CD14-positive monocyte (primary cell): Measurements from ENCODE around the gene HERC2. TPM values are rescaled to one million over a fixed set of nuclear protein-coding genes. Genes with fewer than 3 reads are reported as not detected.
"Not testable (repeated sequence)": the region's sequence is repeated elsewhere in the genome, so short reads cannot be mapped to it uniquely, and the experiment has no call there.

Source experiments
- DNase-seq, 3 donors: peaks; one replicate each; pipeline ENCODE4 v3.0.0-alpha.2; 2011 to 2022
- H2AFZ ChIP-seq: 2 replicates; pipeline ENCODE4 v1.6.0; 2012; ENCODE audit warnings: mild to moderate bottlenecking, low read depth, low read length, inconsistent platforms; ENCODE audit not compliant: insufficient read depth, poor library complexity, severe bottlenecking
- H3K27ac ChIP-seq, 2 donors: 1 replicate in 1 of 2; 2 replicates in 1 of 2; pipeline ENCODE4 v1.5.1; 2012 to 2013; ENCODE audit warnings: low read length in 2 of 2, control low read depth in 1 of 2, inconsistent platforms in 1 of 2, low read depth in 1 of 2, mild to moderate bottlenecking in 1 of 2
- H3K27me3 ChIP-seq, 2 donors: one replicate each; pipeline versions ENCODE4 v1.6.0 to v1.6.1; 2011 to 2013; ENCODE audit warnings: low read length in 2 of 2; ENCODE audit not compliant: control insufficient read depth in 2 of 2, insufficient read depth in 2 of 2
- H3K36me3 ChIP-seq, 2 donors: replicated peaks in 1 of 2; 1 replicate in 1 of 2; 2 replicates in 1 of 2; pipeline versions ENCODE4 v1.5.1 to v1.6.1; 2012 to 2013; ENCODE audit warnings: low read length in 2 of 2, control low read depth in 1 of 2, inconsistent platforms in 1 of 2, mild to moderate bottlenecking in 1 of 2; ENCODE audit not compliant: insufficient read depth in 2 of 2, control insufficient read depth in 1 of 2
- H3K4me1 ChIP-seq, 2 donors: 1 replicate in 1 of 2; 2 replicates in 1 of 2; pipeline versions ENCODE4 v1.5.1 to v1.6.1; 2012 to 2013; ENCODE audit warnings: low read length in 2 of 2, control low read depth in 1 of 2, inconsistent platforms in 1 of 2, mild to moderate bottlenecking in 1 of 2, moderate library complexity in 1 of 2; ENCODE audit not compliant: insufficient read depth in 2 of 2, control insufficient read depth in 1 of 2
- H3K4me2 ChIP-seq: replicated peaks from 2 replicates; pipeline ENCODE3; 2012; ENCODE audit warnings: low read length, moderate library complexity, mild to moderate bottlenecking; ENCODE audit not compliant: poor library complexity, severe bottlenecking; ENCODE audit errors: extremely low read depth
- H3K4me3 ChIP-seq, 3 experiments: fragments of 200-600 bp in 1 of 3; sonication (generic) in 1 of 3; replicated peaks in 1 of 3; 1 replicate in 2 of 3; 2 replicates in 1 of 3; pipeline ENCODE4 v1.5.1; 2011 to 2013; ENCODE audit warnings: low read length in 3 of 3, mild to moderate bottlenecking in 3 of 3, control low read depth in 2 of 3, low read depth in 2 of 3, inconsistent platforms in 1 of 3, moderate library complexity in 1 of 3
- H3K79me2 ChIP-seq: 2 replicates; pipeline ENCODE4 v1.6.0; 2012; ENCODE audit warnings: mild to moderate bottlenecking, control low read depth, inconsistent platforms, low read length, moderate library complexity; ENCODE audit not compliant: insufficient read depth
- H3K9ac ChIP-seq: 2 replicates; pipeline ENCODE4 v1.6.0; 2017; ENCODE audit warnings: low read length, mild to moderate bottlenecking; ENCODE audit not compliant: insufficient read depth, poor library complexity, severe bottlenecking
- H3K9me3 ChIP-seq, 2 donors: replicated peaks in 1 of 2; 1 replicate in 1 of 2; 2 replicates in 1 of 2; pipeline versions ENCODE4 v1.5.1 to v1.6.1; 2012 to 2013; ENCODE audit warnings: low read length in 2 of 2, control low read depth in 1 of 2; ENCODE audit not compliant: control insufficient read depth in 1 of 2, insufficient read depth in 1 of 2
- H4K20me1 ChIP-seq: 2 replicates; pipeline ENCODE4 v1.6.0; 2012; ENCODE audit warnings: mild to moderate bottlenecking, low read length, control low read depth, moderate library complexity; ENCODE audit not compliant: insufficient read depth
- H3K27ac Mint-ChIP-seq, 7 donors: one replicate each; pipeline ENCODE4 v1.8.0; 2020; ENCODE audit warnings: mild to moderate bottlenecking in 7 of 7, mixed read lengths in 7 of 7, moderate library complexity in 6 of 7, inconsistent platforms in 2 of 7
- H3K27me3 Mint-ChIP-seq, 3 donors: one replicate each; pipeline ENCODE4 v1.8.0; 2021 to 2022; ENCODE audit warnings: low read depth in 3 of 3, mild to moderate bottlenecking in 3 of 3, mixed read lengths in 3 of 3, moderate library complexity in 3 of 3, inconsistent platforms in 1 of 3
- H3K36me3 Mint-ChIP-seq, 2 donors: one replicate each; pipeline ENCODE4 v1.8.0; 2020; ENCODE audit warnings: mixed read lengths in 2 of 2, inconsistent platforms in 1 of 2, mild to moderate bottlenecking in 1 of 2
- H3K4me1 Mint-ChIP-seq: one replicate; pipeline ENCODE4 v1.8.0; 2020; ENCODE audit warnings: mild to moderate bottlenecking, mixed read lengths
- H3K4me3 Mint-ChIP-seq, 2 donors: one replicate each; pipeline ENCODE4 v1.8.0; 2020; ENCODE audit warnings: mild to moderate bottlenecking in 2 of 2, mixed read lengths in 2 of 2, moderate library complexity in 1 of 2
- H3K9me3 Mint-ChIP-seq, 7 donors: one replicate each; pipeline ENCODE4 v1.8.0; 2020 to 2022; ENCODE audit warnings: mixed read lengths in 7 of 7, mild to moderate bottlenecking in 6 of 7, moderate library complexity in 6 of 7, inconsistent platforms in 2 of 7
- CTCF ChIP-seq: fragments of 200-600 bp; IDR thresholded peaks from one replicate; pipeline ENCODE4 v1.8.0; 2022; ENCODE audit warnings: antibody characterized with exemption, mild to moderate bottlenecking
- whole genome bisulfite sequencing: methylation state at CpG from one replicate; pipeline ENCODE4 v1.1.5; 2013; ENCODE audit warnings: missing lambda C conversion rate; ENCODE audit not compliant: insufficient coverage; 5-methylcytosine and 5-hydroxymethylcytosine counted together
- intact Hi-C, 2 donors: fragments of 100-400 bp; cut with micrococcal nuclease; formaldehyde crosslinking; loops; one replicate each; pipeline versions ENCODE4 v1.15.0 to v1.15.1; 2023
- polyA plus RNA-seq, 3 donors: library from polyadenylated mRNA; depleted of rRNA in 1 of 3; unstranded in 2 of 3; stranded (reverse) in 1 of 3; fragments of 300-500 nt in 2 of 3; fragments of >200 nt in 1 of 3; fragmentation: Illumina TruSeq in 2 of 3; gene quantifications; 1 replicate in 2 of 3; 2 replicates in 1 of 3; pipeline ENCODE4 v1.2.3, GENCODE V29; 2012 to 2021

HERC2 gene
- polyA plus RNA-seq, 3 donors: 3.1 to 9.0 (median 4.7) TPM

- Histone ChIP-seq H3K4me1 (no peaks in the 10 kb centered on the region), H3K36me3 (peaks cover 21 to 37% of the 10 kb centered on the region in 2 donors), H3K9me3 (peaks cover 7 to 15% of the 10 kb centered on the region in 2 donors), H4K20me1 (no peaks in the 10 kb centered on the region), H3K4me3 (no peak overlapping the region), H2AFZ (no peak overlapping the region), H3K9ac (no peak overlapping the region), H3K4me2 (no peak overlapping the region), H3K27me3 (no peaks in the 10 kb centered on the region), H3K27ac (no peak overlapping the region), H3K79me2 (no peaks in the 10 kb centered on the region)
- Mint-ChIP-seq H3K4me3 (no peak overlapping the region), H3K36me3 (peaks cover 57 to 79% of the 10 kb centered on the region in 2 donors), H3K9me3 (peaks cover 6 to 21% (median 16%) of the 10 kb centered on the region in 7 donors), H3K27me3 (peaks cover 0 to 2% (median 0%) of the 10 kb centered on the region in 3 donors), H3K27ac (peak overlapping the region in 1 of 7 donors; percentile 3), H3K4me1 (no peaks in the 10 kb centered on the region)
- no peak for TF ChIP-seq CTCF
- intact Hi-C loops: no loop called here
- DNase-seq: no peak
- WGBS: no CpG with 5 or more reads among the region's 3 CpGs
Measured at GRCh38 chr15:28147801-28148200, 174.2 kb downstream of the HERC2 start.

- H3K4me3 ChIP-seq, H3K4me3 Mint-ChIP-seq, H3K27me3 ChIP-seq, H3K4me1 ChIP-seq, H3K4me1 Mint-ChIP-seq, intact Hi-C loops, H4K20me1 ChIP-seq, H2AFZ ChIP-seq, H3K27me3 Mint-ChIP-seq, H3K79me2 ChIP-seq, H3K27ac ChIP-seq, H3K4me2 ChIP-seq, DNase-seq, H3K9ac ChIP-seq: not testable (repeated sequence)
- H3K36me3 Mint-ChIP-seq: peaks cover 53 to 74% of the 10 kb centered on the region in 2 donors
- peaks cover 23 to 43% of the 10 kb centered on the region in 2 donors for H3K36me3 ChIP-seq
- 98% methylated on average over 3 of the region's 4 CpGs for WGBS
- peak overlapping the region in 2 of 7 donors; percentile 11 to 40 for H3K27ac Mint-ChIP-seq
- H3K9me3 Mint-ChIP-seq: peaks cover 4 to 15% (median 12%) of the 10 kb centered on the region in 7 donors
- H3K9me3 ChIP-seq: peaks cover 5 to 14% of the 10 kb centered on the region in 2 donors
Measured at GRCh38 chr15:28145419-28145818, 176.6 kb downstream of the HERC2 start.
